ENCODE data around the gene CADM4.
"Not testable (repeated sequence)": the region's sequence is repeated elsewhere in the genome, so short reads cannot be mapped to it uniquely, and the experiment has no call there.

Gene CADM4

DNA sequence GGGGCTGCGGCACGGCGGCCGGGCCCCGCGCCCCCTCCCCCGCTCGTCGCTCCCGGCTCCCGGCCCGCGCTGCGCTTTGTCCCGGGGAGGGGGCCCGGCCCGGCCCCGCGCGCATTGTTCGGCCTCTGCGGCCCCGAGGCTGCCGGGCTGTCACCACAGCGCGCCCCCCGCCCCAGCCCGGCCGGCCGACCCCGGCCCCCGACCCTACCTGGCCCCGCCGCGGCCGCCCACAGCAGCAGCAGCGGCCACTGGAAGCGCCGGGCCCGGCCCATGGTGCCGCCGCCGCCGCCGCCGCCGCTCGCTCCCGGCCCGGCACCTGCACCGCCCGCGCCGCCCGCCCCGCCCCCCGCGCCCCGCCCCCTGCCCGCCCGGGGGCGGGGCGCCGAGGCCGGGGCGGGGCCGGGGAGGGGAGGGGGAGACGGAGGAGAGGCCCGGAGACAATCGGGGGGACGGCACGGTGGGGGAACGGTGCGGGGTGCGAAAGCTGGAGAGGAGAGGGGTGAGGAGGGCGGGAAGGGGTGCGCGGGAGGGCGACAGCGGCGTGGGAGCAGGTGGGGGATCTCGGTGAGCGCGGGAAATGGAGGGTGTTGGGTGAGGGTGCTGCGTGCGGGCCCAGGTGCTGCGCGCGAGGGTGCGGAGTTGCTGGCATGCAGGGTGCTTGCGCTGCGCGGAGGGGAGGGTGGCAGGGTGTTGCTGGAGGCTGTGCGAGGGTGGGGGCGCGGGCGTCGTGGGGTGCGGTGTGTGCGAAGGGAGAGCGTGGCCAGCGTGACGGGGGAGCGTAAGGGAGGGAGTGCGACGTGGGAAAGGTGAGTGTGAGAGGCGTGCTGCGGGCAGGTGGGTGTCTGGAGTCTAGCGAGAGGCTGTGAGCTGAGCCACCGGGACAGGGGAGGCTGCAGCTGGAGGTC is at the start of gene CADM4:
CADM4 (minus strand) TSS at position 332 of the 905 bp plus-strand sequence; CDS start at position 272, 60 bp downstream.
- peak; percentile 72 for DNase-seq (ENCODE audit: low spot score)

GRCh38 chr19:43688059-43688701 is 48.5 kb upstream of the CADM4 start:
- DNase-seq (ENCODE audit: low spot score): no peak

- no peak for DNase-seq (ENCODE audit: low spot score)
These were observed 48.0 kb upstream of the CADM4 start for GRCh38 chr19:43687660-43687997.

GRCh38 chr19:43684326-43684725 is 44.7 kb upstream of the CADM4 start:
- DNase-seq (ENCODE audit: low spot score): no peak

DNA sequence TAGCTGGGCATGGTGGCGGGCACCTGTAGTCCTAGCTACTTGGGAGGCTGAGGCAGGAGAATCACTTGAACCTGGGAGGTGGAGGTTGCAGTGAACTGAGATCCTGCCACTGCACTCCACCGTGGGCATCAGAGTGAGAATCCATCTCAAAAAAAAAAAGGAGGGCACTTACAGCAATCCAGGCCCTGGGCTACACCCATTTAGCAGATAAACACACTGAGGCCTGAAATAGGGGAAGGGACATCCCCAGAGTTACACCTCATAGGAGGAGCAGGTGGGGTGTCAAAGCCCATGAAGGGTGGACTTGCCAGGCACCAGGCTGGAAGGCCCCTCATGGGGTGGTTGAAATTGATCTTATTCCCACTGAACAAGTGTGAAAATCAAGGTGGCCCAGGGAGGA is 44.3 kb upstream of the CADM4 start:
- DNase-seq (ENCODE audit: low spot score): no peak

DNA sequence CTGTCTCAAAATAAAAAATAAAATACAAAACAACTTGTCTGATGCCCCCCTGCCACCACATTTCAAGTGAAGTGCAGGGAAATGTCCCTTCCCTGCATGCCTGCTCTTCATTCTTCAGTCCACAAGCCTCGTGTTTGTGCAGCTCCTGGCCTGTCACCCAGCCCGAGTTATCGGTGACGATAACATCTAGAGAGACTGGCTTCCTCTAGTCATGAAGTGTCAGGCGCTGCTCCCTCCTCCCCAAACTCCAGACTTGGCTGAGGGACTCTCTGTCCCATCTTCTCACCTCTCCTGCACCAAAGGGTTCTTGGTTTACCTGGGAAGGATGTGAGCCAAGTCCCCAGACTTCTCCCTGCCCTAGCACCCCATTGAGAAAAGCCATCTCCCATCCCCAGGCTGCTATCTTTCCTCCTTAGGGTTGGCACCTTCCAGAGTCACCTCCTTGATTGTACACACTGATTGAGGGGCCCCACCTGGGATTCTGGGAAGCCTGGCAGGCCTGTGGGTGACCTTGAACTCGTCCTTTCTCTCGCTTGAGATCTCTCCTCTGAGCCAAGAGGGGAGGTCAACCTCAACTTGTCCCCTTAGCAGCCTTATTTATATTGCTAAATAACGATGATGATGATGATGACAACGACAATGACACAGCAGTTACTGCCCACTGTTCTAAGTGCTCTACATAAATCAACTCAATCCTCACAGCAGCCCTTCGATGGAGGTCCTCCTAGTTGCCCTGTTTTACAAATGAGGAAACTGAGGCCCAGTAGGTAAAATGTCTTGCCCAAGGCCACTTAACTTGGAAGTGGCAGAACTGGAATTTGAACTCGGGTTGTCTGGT is 43.4 kb upstream of the CADM4 start:
- no peak for DNase-seq (ENCODE audit: low spot score)

GRCh38 chr19:43682269-43682668 is 42.6 kb upstream of the CADM4 start:
- DNase-seq (ENCODE audit: low spot score): not testable (repeated sequence)

DNA sequence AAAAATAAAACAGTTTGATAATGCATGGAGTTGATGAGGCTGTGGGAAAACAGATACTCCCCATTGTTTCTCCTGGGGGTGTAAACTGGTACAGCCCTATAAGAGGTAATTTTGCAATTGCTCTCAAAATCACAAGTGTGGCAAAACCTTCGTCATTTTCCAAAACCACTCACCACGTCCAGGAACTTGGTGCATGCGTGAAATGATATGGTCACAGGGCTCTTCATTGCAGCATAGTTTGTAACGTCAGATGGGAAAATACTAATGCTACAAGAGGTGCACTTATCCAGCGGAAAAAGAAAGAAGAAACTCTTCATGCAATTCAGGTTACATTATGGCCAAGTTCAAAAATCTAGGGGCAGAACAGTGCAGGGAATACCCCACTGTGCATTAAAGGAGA is 42.2 kb upstream of the CADM4 start:
- DNase-seq (ENCODE audit: low spot score): no peak

GRCh38 chr19:43678512-43679261 is 39.0 kb upstream of the CADM4 start:
- no peak for DNase-seq (ENCODE audit: low spot score)

DNA sequence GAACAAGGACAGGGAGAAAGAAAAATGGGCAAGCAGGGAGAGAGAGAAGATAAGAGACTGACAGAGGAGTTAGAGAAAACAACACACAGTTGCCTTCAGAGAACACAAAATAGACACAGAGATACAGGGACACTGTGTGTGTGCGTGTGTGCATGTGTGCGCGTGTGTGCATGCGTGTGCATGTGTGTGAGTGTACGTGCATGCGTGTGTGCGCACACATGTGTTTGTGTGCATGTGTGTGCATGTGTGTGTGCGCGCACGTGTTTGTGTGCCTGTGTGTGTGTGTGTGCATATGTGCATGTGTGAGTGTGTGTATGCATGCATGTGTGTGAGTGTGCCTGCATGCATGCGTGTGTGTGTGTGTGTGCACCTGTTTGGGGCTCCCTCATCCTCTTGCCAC is 36.3 kb upstream of the CADM4 start:
- DNase-seq (ENCODE audit: low spot score): no peak

- no peak for DNase-seq (ENCODE audit: low spot score)
These were observed 35.7 kb upstream of the CADM4 start for GRCh38 chr19:43675269-43675879.

DNA sequence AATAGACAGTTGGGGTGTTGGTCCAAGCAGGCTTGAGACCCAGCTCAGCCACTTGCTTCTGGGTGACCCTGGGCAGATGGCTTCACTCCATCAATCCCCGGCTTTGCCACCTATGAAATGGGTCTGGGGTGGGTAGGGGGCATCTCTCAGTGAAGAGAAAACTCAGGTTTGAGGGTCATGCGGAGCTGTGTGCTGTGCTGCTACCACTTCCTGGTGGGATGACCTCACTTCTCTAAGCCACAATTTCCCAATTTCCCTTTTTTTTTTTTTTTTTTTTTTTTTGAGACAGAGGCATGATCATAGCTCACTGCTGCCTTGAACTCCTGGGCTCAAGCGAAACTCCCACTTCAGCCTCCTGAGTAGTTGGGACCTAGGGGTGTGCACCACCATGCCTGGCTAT is 34.9 kb upstream of the CADM4 start:
- no peak for DNase-seq (ENCODE audit: low spot score)

DNA sequence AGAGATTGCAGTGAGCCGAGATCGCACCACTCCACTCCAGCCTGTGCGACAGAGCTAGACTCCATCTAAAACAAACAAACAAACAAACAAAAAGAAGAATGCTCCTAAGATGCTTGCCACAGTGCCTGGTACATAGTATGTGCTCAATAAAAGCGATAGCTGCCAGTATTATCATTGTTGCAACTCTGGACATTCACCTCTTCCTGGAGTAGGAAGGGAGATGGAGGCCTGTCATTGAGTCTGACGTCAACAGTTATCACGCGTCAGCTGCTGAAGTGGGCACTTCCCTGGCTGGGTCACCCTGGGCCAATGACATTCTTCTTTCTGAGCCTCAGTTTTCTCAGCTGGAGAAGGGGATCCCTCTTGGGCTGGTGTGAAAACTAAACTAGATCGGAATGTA is 34.5 kb upstream of the CADM4 start:
- DNase-seq (ENCODE audit: low spot score): no peak

DNA sequence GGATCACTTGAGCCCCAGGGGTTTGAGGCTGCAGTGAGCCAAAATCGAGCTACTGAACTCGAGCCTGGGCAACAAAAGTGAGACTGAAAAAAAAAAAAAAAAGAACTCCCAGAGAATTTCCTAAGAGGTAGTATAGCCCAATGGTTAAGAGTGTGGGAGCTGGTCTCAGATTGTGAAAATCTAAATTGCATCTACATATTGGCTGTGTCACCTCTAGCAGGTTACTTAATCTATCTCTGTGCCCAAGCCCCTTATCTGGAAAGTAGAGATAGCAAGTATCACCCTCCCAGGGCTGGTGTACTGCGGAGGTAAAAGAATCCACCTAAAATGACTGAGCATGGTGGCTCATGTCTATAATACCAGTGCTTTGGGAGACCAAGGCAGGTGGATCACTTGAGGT is 34.0 kb upstream of the CADM4 start:
- no peak for DNase-seq (ENCODE audit: low spot score)

- no peak for DNase-seq (ENCODE audit: low spot score)
These were observed 32.5 kb upstream of the CADM4 start for GRCh38 chr19:43672061-43672679.

- DNase-seq (ENCODE audit: low spot score): peak; percentile 94
These were observed 28.9 kb upstream of the CADM4 start for GRCh38 chr19:43668406-43669109.

DNA sequence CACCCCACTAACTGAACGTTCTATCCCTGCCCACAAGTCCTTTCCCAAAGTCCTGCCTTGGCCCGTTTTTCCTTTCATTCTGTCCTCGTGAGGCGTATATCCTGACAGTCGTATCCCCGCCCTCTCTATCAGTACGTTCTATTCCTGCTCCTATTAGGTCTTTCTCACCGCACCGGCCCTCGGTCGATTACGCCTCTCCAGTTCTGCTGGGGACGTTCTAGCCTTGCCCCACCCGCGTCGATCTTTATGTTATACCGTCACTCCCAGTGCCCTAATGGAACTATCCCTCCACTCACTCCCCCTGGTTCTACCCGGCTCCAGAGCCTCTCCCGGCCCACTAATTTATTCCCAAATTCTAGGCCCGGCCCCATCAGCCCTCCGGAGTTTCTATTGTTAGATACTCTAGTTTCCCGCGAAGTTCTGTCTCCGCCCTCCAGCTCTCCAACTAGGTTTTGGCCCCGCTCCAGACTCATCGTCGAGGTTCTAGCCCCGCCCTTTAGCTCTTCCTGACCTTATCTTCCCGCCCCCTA is 28.3 kb upstream of the CADM4 start:
- DNase-seq (ENCODE audit: low spot score): no peak

DNA sequence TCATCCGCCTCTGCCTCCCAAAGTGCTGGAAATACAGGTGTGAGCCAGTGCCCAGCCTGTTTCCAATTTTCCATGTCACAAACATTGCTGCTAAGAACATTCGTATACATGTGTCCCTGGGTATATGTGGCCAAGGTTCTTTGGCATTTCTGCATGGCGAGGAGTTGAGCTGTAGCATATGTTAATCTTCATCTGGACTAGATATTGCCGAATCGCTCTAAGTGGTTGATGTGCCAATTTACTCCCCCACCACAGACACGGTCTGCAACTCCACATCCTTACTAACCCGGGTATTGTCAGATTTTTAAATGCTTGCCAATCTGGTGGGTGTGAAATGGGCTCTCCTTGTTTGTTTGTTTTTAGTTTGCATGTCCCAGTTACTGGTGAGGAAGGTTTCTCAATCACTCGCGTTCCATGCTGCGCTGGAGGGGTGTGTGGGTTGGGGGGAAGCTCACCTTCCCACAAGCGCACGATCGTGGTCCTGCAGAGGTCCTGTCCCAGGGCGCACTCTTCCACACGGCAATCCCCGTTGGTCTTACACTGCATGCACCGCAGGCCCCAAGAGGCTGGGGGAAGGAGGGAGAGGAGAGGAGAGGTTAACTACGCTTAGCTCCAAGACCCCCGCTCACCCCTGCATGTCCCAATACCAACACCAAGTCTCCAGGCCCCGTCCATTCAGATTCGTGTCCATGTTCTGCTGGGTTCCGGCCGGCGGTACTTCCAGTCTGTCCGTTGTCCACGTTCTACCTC is 27.7 kb upstream of the CADM4 start:
- DNase-seq (ENCODE audit: low spot score): no peak

GRCh38 chr19:43664018-43664417 is 24.4 kb upstream of the CADM4 start:
- no peak for DNase-seq (ENCODE audit: low spot score)
